COR-L47 (cell line): Measurements from ENCODE around the gene OPRM1.
"Not testable (repeated sequence)": the region's sequence is repeated elsewhere in the genome, so short reads cannot be mapped to it uniquely, and the experiment has no call there.

Experiments
- DNase-seq: peaks from one replicate; lab custom pipeline; 2025; lab: John Stamatoyannopoulos, UW

OPRM1 gene

DNA sequence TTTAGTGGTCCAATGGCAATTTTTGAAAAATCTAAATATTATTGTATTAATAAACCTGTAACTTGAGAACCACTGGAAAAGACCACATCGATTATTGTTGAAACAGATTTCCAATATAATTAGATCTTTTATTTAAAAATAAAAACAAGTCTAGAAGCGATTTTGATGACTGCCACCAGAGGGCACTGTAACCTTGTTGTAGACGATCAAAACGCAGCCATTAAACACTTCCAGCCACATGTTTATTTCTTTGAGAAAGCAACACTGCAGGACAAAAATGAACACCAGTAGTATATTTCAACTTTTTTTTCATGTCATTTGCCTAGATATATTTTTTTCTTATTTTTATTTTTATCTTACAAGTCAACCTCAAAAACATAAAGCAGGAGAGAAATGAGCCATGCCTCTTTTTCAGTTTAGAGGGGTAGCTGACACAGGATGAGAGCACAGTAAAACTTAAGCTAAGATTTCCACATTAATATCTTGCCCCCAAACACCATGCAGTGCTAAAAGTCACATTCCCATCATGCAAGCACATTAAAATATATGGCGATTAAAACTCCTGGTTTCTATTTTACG is 115.4 kb downstream of the OPRM1 start:
- peak; percentile 11 for DNase-seq

- peak; percentile 47 for DNase-seq
These were observed 117.3 kb downstream of the OPRM1 start for GRCh38 chr6:154156135-154156896.

DNA sequence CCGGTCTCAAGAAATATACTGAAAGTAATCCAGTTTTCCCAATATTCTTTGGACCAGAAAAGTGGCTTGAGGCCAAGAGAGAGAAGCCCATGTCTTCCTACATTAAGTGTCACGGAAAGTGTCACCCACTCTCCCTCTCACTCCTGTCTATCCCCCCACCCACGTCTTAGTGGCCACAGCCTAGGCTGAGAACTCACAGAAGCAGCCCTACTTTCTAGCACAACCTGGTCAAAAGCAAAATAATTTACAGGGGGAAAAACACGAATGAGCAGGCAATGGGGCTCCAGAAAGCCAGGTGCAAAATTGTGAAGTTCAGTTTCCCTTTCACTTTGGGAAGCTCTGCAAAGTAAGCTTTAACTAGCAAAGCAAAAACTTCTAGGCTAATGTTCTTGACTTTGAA is 118.0 kb downstream of the OPRM1 start:
- no peak for DNase-seq

DNA sequence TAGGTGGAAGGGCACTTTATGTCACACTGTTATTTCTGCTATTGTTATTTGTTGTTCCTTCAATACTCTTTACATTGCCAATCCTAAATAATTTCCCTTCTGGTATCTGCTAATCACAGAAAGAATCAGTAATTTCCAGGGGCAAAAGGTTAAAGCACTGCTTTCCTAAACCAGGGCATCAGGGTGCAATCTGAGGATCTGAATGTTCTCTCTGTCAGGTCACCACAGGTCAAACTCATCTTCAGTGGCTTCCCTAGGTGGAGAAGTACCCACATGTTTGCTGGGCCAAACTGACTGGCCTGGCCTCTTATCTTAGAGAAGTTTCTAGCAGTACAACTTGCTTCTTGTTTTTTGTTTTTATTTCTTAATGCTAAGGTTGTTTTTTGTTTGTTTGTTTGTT is 118.7 kb downstream of the OPRM1 start:
- DNase-seq = no peak

GRCh38 chr6:154159126-154159525 is 120.1 kb downstream of the OPRM1 start:
- no peak for DNase-seq

- no peak for DNase-seq
These were observed 122.6 kb downstream of the OPRM1 start for GRCh38 chr6:154161689-154162088.

GRCh38 chr6:154164397-154164796 is 125.4 kb downstream of the OPRM1 start:
- no peak for DNase-seq

DNA sequence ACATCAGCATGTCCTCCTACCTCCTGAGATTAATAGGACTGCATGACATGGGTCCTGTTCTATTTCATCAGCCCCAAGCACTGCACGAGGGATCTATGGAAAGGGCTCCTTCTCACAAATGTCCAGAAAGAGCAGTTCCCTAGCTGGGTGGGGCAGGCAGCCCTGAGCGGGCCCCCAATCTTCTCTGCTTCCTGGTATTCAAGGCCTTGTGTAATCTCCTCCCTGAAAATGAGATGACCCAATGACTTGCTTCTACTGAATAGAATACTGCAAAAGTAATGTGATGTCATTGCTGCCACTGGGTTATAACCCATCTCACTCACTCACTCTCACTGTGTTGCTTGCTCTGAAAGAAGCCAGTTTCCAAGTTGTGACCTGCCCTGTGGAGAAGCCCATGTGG is 126.4 kb downstream of the OPRM1 start:
- no peak for DNase-seq

DNA sequence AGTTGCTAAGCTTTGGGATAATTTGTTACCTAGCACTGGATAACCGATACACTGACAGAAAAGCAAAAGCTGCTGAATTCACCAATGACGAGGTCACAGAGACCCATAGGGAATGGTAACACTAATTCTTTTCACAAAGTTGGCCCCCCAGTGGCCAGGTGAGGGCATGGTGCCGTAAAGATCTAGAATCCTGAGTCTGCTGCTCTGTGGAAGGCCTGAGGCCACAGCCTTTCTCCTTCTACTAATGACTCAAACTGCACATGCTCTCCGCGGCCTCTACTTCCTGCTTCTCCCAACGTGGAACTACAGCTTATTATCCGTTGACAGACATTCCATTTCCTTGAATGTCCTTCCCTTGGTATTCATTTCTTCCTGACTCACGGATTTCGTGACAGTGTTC is 127.1 kb downstream of the OPRM1 start:
- no peak for DNase-seq

DNA sequence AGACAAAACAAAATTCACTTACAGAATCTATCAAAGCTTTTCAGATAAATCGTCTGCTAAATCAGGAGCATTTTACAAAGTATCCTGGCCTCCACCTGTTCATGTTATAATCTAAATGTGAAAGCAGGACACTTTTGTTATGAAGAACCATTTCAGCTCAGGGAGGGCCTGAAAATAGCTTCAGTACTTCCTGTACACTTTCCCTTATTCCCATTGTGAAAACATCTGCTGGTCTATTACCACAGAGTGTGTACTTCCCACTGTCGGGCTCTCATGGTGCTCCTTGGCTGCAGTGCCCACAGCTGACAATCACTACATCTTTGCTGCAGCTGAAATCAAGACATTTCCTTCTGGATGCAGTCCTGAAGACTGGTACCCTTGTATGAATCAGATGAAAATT is 128.1 kb downstream of the OPRM1 start:
- DNase-seq = no peak

- DNase-seq = no peak
These were observed 130.3 kb downstream of the OPRM1 start for GRCh38 chr6:154169193-154169847.

DNA sequence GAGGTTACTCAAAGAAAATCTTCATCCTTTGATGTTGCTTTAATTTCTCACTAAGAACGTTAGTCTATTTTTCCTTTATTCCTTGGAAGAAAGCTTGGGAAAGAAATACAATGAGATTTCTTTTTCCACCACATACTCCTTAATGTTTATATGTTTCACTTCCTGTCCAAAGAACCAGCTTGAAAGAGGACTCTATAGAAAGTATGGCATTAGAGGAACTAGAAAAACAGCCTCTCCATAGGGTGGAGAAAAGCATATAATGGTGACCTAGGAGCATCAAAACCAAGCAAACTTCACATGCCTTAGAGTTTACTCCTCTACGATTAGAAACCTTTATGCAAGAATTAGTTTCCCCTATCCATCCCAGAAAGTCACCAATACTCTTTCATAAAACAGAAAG is 131.1 kb downstream of the OPRM1 start:
- DNase-seq = no peak

DNA sequence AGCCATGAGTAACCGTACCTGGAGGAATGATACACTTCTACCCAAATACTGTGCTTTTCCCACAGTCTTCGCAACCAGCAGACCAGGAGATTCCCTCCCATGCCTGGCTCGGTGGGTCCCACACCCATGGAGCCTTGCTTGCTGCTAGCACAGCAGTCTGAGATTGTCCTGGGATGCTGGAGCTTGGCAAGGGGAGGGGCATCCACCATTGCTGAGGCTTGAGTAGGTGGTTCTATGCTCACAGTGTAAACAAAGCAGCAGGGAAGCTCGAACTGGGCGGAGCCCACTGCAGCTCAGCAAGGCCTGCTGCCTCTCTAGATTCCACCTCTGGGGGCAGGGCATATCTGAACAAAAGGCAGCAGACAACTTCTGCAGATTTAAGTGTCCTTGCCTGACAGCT is 133.4 kb downstream of the OPRM1 start:
- DNase-seq = not testable (repeated sequence)

DNA sequence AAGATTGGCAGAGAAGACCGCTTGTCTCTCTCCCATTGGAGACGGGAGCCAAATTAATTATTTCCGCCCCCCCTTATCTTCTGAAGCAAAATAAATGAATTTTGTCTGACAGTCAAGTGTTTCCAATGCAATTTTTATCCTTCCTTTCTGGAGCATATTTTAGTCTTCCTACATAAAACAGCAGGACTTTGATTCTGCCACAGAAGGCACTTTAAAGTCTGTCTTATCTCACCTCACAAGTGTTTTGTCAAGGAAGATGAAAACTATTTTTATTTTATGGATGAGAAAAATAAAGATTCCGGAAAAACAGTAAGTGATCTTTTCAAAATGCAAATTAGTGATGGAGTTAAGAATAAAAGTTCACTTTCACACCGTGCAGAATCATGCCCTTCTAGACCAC is 140.4 kb downstream of the OPRM1 start:
- no peak for DNase-seq

- peak; percentile 13 for DNase-seq
These were observed 148.2 kb downstream of the OPRM1 start for GRCh38 chr6:154187203-154187602.

- DNase-seq = no peak
These were observed 148.7 kb downstream of the OPRM1 start for GRCh38 chr6:154187714-154188113.

DNA sequence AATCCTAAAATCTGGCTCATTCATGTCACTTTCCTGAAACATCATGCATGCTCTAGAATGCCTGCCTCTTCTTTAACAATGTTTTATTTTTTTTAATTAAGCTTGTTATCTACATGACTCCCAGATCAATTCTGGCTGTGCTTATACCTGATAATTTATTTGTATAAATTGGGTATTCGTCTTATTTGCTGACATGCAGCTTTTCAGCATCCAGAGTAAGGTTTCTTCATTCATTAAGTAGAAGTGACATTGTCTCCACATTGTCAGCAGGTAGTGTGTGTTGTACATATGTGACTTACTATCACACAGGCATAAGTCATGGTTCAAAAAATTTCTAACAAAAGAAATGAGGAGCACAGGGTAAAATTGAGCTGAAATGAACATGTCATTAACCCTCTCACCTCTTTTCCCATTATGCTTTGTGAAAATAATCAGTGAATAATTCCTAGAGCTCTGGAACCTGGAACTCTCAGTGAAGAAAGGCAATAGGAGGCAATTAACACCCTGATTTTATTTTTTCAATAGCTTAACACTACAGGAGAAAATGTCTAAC is 157.4 kb downstream of the OPRM1 start:
- no peak for DNase-seq

DNA sequence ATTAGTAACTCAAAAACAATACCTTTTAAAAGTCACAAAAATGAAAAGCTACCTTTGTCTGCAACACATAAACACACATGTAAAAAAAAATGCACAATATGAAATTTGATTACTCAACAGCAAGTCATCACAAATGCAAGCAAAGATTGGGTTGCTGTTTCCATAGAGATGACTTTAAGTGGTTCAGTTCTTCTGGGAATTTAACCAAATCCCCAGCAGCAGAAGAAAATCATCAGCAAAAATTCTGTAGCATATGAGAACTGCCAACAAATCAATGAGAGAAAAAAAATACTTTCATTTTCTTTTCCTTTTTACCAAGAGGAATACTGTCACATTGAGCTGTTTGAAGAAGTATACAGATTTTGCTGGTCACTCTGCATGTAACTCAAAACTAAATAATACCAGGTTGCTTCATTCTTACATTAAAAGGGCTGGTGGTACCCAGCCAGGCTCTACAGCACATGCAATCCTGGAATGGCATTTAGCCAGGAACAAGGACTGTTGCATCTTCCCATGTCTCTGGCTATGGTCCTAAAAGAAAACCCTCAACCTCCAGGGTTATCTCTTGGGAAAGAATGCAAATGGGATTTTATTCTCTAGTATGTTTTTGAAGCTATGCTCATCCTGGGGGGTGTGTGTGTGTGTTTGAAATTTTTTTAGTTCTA is 158.3 kb downstream of the OPRM1 start:
- DNase-seq = no peak

DNA sequence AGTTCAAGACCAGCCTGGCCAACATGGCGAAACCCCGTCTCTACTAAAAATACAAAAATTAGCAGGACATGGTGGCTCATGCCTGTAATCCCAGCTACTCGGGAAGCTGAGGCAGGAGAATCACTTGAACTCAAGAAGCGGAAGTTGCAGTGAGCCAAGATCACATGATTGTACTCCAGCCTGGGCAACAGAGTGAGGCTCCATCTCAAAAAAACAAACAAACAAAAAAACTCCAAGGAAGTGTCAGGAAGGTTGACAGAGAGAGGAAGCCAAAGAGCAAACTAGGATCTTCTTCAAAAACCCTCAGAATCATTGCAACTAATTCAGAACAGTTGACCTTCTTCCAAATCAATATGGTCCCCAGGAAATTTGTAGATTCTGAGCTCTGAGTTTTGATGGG is 162.6 kb downstream of the OPRM1 start:
- not testable (repeated sequence) for DNase-seq

GRCh38 chr6:154202339-154202738 is 163.3 kb downstream of the OPRM1 start:
- no peak for DNase-seq

DNA sequence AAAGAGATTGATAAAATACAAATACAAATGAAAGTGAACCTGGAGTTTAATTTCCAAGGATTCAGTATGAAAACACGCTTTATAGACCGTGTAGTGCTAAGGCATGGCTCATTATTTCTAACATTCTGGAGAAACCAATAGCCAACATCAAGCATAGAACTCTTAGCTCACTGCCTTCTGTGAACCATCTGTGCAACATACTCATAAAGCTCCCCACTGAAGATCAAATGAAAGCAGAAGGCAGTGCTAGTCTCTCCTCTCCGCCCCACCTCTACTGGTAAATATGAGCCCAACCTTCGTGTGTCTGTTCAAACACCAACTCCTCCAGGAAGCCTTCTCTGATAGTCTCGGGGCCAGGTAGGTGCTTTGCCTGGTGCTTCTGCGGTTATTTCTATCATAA is 163.9 kb downstream of the OPRM1 start:
- DNase-seq = no peak

DNA sequence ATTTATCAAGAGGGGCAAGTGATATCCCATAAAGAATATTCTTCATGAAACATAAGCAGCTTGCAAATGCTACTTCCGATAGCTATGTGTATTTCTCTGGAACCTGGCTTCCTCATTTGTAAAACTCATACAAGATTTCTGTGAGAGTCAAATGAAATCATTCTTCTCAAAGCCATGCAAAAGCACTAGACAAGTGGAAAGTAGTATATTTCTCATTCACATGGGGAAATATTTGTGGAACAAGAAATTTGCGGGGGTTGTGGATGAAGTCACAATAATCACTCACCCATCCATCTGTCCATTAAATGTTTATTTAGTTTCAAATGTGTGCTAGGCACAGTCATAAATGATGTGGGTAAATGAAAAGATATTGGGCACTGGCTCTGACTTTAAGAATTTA is 167.1 kb downstream of the OPRM1 start:
- no peak for DNase-seq

DNA sequence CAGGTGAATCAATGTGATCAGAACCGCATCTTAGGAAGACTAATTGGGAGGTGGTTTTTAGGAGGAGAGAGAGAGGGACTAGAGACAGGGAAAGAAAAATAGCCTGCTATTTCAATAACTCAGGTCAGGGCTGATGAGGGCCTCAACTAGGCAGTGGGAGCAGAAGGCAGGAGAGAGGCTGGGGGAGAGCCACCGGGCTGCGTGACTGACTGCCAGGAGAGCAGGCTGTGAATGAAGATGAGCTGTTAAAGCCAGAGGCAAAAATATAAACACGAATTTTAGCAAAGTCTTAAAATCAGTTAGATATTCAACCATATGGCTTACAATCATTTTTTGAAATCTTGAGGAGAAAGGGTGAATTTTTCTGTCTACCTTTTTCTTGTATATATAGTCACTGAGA is 168.0 kb downstream of the OPRM1 start:
- no peak for DNase-seq
